ENCODE data around the gene MRPL22.

DNA sequence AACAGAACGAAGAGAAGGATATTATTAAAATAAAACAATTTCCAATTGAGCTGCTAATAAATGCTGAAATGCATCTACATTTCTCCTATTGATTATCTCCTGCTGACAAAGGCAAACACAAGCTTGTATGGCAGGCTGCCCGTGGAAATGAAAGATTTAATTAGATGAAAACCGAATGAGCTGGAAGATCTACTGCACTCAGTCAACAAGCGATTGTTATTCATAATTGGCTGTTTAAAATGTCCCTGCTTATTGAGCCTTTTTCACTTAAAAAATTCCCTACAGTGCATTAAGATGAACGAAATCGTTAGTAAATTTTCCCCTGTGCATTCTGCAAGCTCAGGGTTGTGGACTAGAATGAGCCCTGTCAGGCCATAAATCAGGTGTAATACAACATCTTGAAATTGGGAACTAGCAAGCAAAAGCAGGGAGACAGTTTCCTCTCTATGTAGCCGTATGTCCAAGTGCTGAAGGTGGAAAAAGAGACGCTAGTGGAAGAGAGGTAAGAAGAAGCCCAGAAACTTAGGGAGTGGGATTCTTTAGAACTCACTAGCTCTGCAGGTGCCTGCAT lies 44.2 kb downstream of the MRPL22 start:
- TF ChIP-seq, protein P1, sequence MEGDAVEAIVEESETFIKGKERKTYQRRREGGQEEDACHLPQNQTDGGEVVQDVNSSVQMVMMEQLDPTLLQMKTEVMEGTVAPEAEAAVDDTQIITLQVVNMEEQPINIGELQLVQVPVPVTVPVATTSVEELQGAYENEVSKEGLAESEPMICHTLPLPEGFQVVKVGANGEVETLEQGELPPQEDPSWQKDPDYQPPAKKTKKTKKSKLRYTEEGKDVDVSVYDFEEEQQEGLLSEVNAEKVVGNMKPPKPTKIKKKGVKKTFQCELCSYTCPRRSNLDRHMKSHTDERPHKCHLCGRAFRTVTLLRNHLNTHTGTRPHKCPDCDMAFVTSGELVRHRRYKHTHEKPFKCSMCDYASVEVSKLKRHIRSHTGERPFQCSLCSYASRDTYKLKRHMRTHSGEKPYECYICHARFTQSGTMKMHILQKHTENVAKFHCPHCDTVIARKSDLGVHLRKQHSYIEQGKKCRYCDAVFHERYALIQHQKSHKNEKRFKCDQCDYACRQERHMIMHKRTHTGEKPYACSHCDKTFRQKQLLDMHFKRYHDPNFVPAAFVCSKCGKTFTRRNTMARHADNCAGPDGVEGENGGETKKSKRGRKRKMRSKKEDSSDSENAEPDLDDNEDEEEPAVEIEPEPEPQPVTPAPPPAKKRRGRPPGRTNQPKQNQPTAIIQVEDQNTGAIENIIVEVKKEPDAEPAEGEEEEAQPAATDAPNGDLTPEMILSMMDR (IDR thresholded peaks at IDR 0.05): no peak
- TF ChIP-seq POLR2A (IDR thresholded peaks at IDR 0.05): no peak
